Glutamatergic neuron (in vitro differentiated cells): ENCODE results near the gene GHR. TPM values are rescaled to one million over a fixed set of nuclear protein-coding genes. Genes with fewer than 3 reads are reported as not detected.

Experiments used
- DNase-seq: peaks from one replicate; pipeline ENCODE4 v3.0.0; 2022
- H3K27ac Mint-ChIP-seq: one replicate; pipeline ENCODE4 v1.8.0; 2020; ENCODE audit warnings: mild to moderate bottlenecking, mixed read lengths, inconsistent platforms; ENCODE audit not compliant: unreplicated experiment
- H3K27me3 Mint-ChIP-seq: one replicate; pipeline ENCODE4 v1.8.0; 2020; ENCODE audit warnings: mild to moderate bottlenecking, moderate library complexity, mixed read lengths, inconsistent platforms; ENCODE audit not compliant: unreplicated experiment
- H3K36me3 Mint-ChIP-seq: one replicate; pipeline ENCODE4 v1.8.0; 2020; ENCODE audit warnings: mild to moderate bottlenecking, mixed read lengths, inconsistent platforms; ENCODE audit not compliant: unreplicated experiment
- H3K4me1 Mint-ChIP-seq: one replicate; pipeline ENCODE4 v1.8.0; 2020; ENCODE audit warnings: mild to moderate bottlenecking, low read depth, mixed read lengths, inconsistent platforms; ENCODE audit not compliant: unreplicated experiment
- H3K4me3 Mint-ChIP-seq: one replicate; pipeline ENCODE4 v1.8.0; 2020; ENCODE audit warnings: mild to moderate bottlenecking, mixed read lengths, inconsistent platforms; ENCODE audit not compliant: unreplicated experiment
- H3K9me3 Mint-ChIP-seq: one replicate; pipeline ENCODE4 v1.8.0; 2020; ENCODE audit warnings: mild to moderate bottlenecking, moderate library complexity, mixed read lengths, inconsistent platforms; ENCODE audit not compliant: unreplicated experiment
- CTCF ChIP-seq: fragments of 200-600 bp; sonication (generic); IDR thresholded peaks from one replicate; pipeline ENCODE4 v1.5.0; 2021; ENCODE audit not compliant: partially characterized antibody, unreplicated experiment
- total RNA-seq: library from RNA; stranded (reverse); fragmentation: NEBNext Ultra II Directional; extraction: Animal tissue kit (Norgen Biotek cat#: 25700); gene quantifications from one replicate; pipeline ENCODE4 v1.2.1, GENCODE V29; 2021; ENCODE audit not compliant: unreplicated experiment

The GHR gene
- total RNA-seq, 1 donor from 2014 or later: not detected

GRCh38 chr5:42461033-42461432, 37.8 kb downstream of the GHR start:
- no peak for TF ChIP-seq CTCF
- Mint-ChIP-seq H3K27ac (no peak overlapping the region), H3K4me1 (no peaks in the 10 kb centered on the region), H3K9me3 (no peaks in the 10 kb centered on the region), H3K4me3 (no peak overlapping the region), H3K36me3 (no peaks in the 10 kb centered on the region), H3K27me3 (no peaks in the 10 kb centered on the region)
- no peak for DNase-seq

GRCh38 chr5:42461507-42461906, 38.3 kb downstream of the GHR start:
- Mint-ChIP-seq H3K4me1 (no peaks in the 10 kb centered on the region), H3K27me3 (no peaks in the 10 kb centered on the region), H3K36me3 (no peaks in the 10 kb centered on the region), H3K9me3 (no peaks in the 10 kb centered on the region), H3K27ac (no peak overlapping the region), H3K4me3 (no peak overlapping the region)
- no peak for TF ChIP-seq CTCF
- DNase-seq: no peak

- no peaks in the 10 kb centered on the region for H3K4me1 Mint-ChIP-seq
- no peaks in the 10 kb centered on the region for H3K9me3 Mint-ChIP-seq
- TF ChIP-seq CTCF: no peak
Observed at GRCh38 chr5:42462083-42462482, 38.8 kb downstream of the GHR start.

GRCh38 chr5:42467572-42467971, 44.3 kb downstream of the GHR start:
- no peaks in the 10 kb centered on the region for H3K36me3 Mint-ChIP-seq
- no peak for DNase-seq
- no peak for TF ChIP-seq CTCF
- H3K4me3 Mint-ChIP-seq: no peak overlapping the region
- H3K9me3 Mint-ChIP-seq: peaks cover 2% of the 10 kb centered on the region
- H3K4me1 Mint-ChIP-seq: no peaks in the 10 kb centered on the region
- H3K27ac Mint-ChIP-seq: no peak overlapping the region
- H3K27me3 Mint-ChIP-seq: peaks cover 2% of the 10 kb centered on the region

More at GRCh38 chr5:42462083-42462482, 38.8 kb downstream of the GHR start:
- no peak overlapping the region for H3K4me3 Mint-ChIP-seq
- no peaks in the 10 kb centered on the region for H3K36me3 Mint-ChIP-seq
- H3K27ac Mint-ChIP-seq: no peak overlapping the region
- DNase-seq: no peak
- H3K27me3 Mint-ChIP-seq: no peaks in the 10 kb centered on the region

- no peak overlapping the region for H3K27ac Mint-ChIP-seq
- no peak for TF ChIP-seq CTCF
Observed at GRCh38 chr5:42467981-42468524, 44.8 kb downstream of the GHR start.

More at GRCh38 chr5:42467981-42468524, 44.8 kb downstream of the GHR start:
- no peaks in the 10 kb centered on the region for H3K4me1 Mint-ChIP-seq
- no peak overlapping the region for H3K4me3 Mint-ChIP-seq
- H3K36me3 Mint-ChIP-seq: no peaks in the 10 kb centered on the region
- H3K27me3 Mint-ChIP-seq: peaks cover 2% of the 10 kb centered on the region
- H3K9me3 Mint-ChIP-seq: peaks cover 2% of the 10 kb centered on the region
- no peak for DNase-seq
